HG03457 (cell line): ENCODE data around the gene EHD4.

Experiments
- ATAC-seq: cut with Tn5 transposase; IDR thresholded peaks from one replicate; pipeline ENCODE4 v1.9.1; 2021; ENCODE audit warnings: moderate number of reproducible peaks; ENCODE audit not compliant: unreplicated experiment

The EHD4 gene

GRCh38 chr15:41995476-41995855, 23.1 kb upstream of the EHD4 start:
- ATAC-seq, result no peak

DNA sequence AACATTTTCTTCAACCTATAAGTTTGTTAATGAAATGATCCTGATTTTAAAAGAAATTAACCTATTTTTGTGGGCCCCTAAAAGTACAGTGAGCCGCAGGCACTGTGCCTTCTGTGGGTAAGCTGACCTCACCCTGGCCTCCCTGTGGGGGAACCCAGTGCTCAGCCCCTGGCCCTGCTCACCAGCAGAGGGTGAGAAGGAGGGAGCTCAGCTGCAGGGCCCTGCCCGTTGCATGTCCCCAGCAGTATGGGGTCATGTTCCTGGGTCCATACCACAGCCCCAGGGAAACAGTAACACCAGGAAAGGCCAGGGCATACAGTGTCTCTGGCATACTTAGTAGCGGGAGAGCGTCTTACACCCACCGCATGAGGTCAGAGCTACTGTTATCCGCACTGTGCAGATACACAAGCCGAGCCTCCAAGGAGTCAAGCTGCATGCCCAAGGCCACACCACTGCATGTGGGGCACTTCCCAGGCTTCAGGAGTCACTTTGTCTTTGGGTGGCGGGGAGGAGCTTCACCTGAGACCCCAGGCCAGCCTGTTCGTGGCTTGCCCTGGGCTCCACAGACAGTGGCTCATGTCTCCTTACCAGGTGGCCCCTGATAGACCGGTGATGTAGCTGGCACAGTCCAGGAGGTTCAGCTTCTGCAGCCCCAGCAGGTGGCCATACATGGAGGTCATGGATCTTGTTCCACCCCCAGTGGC, 22.6 kb upstream of the EHD4 start:
- no peak for ATAC-seq

GRCh38 chr15:41994171-41994650, 21.9 kb upstream of the EHD4 start:
- no peak for ATAC-seq

DNA sequence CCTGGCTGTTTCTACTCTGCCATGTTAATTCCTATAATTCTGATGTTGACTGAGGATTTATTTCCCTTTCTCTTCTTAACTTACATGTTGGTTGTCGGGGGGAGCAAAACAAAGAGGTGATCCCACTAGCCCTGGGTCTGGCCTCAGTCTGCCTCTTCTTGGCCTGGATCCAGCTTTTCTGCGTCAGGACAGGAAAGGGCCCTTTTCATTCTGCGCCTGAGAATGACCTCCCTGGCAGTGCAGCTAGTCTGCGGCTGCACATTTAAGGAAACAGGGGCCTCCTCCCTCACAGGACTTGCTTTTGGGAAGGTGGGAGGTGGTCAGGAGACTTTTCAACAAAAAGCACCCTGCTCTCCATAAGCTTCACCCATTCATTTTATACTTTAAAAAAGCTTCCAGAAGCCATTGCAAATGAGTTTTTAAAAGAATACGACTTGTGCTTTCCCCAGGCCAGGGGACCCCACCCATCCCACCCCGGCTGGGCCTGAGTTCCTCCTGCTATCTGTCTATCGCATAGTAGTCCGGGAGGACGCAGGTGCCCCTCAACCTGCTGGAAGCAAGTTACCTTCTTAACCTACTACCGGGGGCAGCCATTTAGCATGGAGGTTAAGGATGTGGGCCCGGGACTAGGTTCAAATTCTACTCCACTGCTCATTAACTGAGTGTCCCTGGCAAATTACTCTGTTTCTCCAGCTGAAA, 21.3 kb upstream of the EHD4 start:
- ATAC-seq, result no peak

- no peak for ATAC-seq
Measured at GRCh38 chr15:41992803-41993190, 20.4 kb upstream of the EHD4 start.

- no peak for ATAC-seq
Measured at GRCh38 chr15:41992151-41992802, 19.9 kb upstream of the EHD4 start.

DNA sequence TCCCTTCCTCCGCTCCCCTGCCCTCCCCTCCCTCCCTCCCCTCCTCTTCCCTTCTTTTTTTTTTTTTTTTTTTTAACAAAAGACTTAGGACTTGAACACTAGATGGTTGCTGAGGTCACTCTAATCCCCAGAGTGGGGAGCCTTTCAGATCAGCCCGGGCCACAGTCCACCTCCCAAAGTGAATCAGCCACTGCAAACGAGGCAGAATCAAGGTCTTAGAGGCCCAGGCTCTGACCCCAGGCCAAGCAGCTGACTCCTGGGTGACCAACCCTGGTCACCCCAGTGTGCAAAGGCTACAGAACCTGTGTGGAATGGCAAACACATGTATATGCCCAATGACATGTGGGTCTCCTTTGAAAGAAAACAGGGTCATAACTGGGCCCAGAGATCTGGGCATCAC, 18.3 kb upstream of the EHD4 start:
- ATAC-seq, result no peak

DNA sequence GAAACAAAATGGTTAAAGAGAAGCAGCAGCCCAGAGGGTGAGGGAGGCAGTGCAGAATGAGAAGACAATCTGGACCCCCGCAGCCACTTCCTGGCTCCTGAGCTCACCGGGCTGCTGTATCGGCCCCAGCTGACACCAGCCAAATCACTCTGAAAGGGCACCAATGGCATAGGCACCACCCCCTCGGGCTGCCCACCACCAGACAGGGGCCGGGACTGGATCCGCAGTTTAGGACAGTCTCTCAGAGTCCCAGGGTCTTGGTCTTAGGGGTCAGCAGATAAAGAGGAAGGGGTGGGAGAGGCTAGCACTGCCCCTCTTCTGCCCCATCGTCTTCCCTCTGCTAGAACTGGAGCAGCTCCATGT, 17.9 kb upstream of the EHD4 start:
- ATAC-seq, result no peak

DNA sequence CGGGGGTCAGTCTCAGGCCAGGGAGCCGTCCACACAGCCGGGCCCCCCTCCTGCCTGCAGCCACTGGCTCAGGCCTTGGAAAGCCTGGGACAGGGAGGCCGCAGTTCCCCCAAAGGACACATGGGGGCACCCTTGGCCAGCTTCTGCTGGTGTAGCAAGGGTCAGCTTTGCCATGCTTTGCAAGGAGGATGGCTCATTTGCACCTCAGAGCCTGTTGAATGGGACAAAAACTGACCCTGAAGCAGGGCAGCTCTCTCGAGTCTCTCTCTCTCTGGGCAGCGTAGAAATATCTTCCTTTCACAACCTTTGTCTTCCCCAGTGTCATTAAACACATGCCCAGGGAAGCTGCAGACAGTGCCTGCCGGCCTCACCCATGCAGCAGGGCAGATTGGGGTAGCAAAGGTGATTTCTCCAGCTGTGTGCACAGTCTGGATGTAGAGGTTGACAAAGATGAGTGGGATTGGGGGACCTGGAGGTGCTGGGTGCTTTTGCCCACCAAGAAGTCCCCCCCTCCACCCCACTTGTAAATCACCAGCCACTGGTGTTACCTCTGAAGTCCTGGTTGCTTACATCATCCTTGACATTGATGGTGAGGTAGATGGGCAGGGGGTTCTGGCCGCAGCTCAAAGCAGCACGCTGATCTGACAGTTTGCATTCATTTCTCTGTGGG, 17.4 kb upstream of the EHD4 start:
- ATAC-seq, result no peak

DNA sequence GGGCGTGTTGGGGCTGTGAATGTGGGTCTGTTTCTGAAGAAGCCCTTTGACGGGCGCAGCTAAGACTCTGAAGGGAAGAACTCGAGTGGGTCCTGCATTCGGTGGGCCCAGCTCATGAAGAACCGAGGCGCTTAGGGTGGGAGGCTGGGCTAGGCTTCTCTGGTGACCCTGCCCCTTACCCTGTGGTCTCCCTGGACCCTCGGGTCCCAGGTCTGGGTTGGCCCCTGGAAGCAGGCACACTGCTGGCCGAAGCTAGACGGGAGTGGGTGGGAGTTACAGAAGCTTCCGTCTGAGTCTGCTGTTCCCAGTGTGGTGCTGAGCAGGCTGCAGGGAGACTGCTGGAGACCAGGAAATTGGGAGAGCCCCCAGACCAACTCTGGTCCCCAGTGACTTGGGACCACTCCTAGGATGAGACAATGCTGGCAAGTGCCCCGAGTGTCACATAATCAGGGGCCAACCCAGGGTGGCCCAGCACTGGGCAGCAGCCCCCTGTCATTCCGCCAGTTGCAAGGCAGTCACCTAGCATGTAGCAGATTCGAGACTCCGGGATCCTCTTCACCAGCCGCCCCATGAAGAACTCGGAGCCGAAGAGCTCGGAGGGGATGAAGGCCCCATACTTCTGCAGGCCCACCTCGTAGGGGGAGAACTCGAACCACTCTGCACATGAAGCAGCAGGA, 16.7 kb upstream of the EHD4 start:
- no peak for ATAC-seq

DNA sequence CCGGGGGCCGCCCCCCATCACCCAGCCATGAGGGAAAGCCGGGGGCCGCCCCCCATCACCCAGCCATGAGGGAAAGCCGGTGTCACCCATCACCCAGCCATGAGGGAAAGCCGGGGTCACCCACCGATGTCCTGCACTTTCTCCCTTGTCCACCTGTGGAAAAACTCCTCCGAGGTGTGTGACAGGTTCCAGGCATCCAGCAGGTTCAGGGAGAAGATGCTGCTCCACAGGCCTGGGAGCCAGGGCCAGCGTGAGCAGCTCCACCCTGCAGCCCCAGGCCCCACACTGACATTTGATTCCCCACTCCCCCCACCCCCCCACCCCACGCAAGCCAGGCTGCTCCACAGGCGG, 15.5 kb upstream of the EHD4 start:
- ATAC-seq, result no peak

GRCh38 chr15:41987246-41987924, 15.0 kb upstream of the EHD4 start:
- no peak for ATAC-seq

GRCh38 chr15:41985236-41986160, 13.1 kb upstream of the EHD4 start:
- no peak for ATAC-seq

GRCh38 chr15:41984622-41985021, 12.3 kb upstream of the EHD4 start:
- no peak for ATAC-seq

GRCh38 chr15:41983621-41984571, 11.5 kb upstream of the EHD4 start:
- ATAC-seq, result no peak

GRCh38 chr15:41983221-41983620, 10.9 kb upstream of the EHD4 start:
- no peak for ATAC-seq

- ATAC-seq, result no peak
Measured at GRCh38 chr15:41982133-41982930, 10.0 kb upstream of the EHD4 start.
